GM23338 (cell line): ENCODE results near the gene DRC7. TPM values are rescaled to one million over a fixed set of nuclear protein-coding genes. Genes with fewer than 3 reads are reported as not detected.

Experiments used
- ATAC-seq: fragments of 200-7000 bp; cut with Tn5 transposase; 3 replicates; pipeline ENCODE4 v1.9.1; 2020
- DNase-seq: peaks from one replicate; pipeline ENCODE4 v3.0.0-alpha.2; 2015; ENCODE audit warnings: low spot score
- H2AFZ ChIP-seq: fragments of 200-600 bp; sonication (generic); 2 replicates; pipeline ENCODE4 v1.8.0; 2016; ENCODE audit warnings: antibody characterized with exemption, mild to moderate bottlenecking, moderate library complexity
- H3F3A ChIP-seq: fragments of 200-600 bp; sonication (generic); replicated peaks from 2 replicates; pipeline ENCODE4 v1.8.0; 2017; ENCODE audit warnings: antibody characterized with exemption, mixed run types, low read depth
- H3K27ac ChIP-seq: fragments of 200-600 bp; sonication (generic); 2 replicates; pipeline ENCODE4 v1.6.1; 2016; ENCODE audit warnings: low read depth
- H3K27me3 ChIP-seq: fragments of 200-600 bp; sonication (generic); 2 replicates; pipeline ENCODE4 v1.8.0; 2016; ENCODE audit warnings: mild to moderate bottlenecking, mixed run types, moderate library complexity; ENCODE audit not compliant: insufficient read depth
- H3K36me3 ChIP-seq: fragments of 200-600 bp; sonication (generic); 2 replicates; pipeline ENCODE4 v1.8.0; 2016; ENCODE audit warnings: mild to moderate bottlenecking; ENCODE audit not compliant: insufficient read depth
- H3K4me1 ChIP-seq: fragments of 200-600 bp; sonication (generic); 2 replicates; pipeline ENCODE4 v1.8.0; 2016; ENCODE audit warnings: mild to moderate bottlenecking, moderate library complexity; ENCODE audit not compliant: insufficient read depth
- H3K4me2 ChIP-seq: fragments of 200-600 bp; sonication (generic); 2 replicates; pipeline ENCODE4 v1.7.1; 2017; ENCODE audit warnings: mixed run types
- H3K4me3 ChIP-seq: fragments of 200-600 bp; sonication (generic); 2 replicates; pipeline ENCODE4 v1.6.1; 2016; ENCODE audit warnings: mixed run types
- H3K79me2 ChIP-seq: fragments of 200-600 bp; sonication (generic); replicated peaks from 2 replicates; pipeline ENCODE4 v1.8.0; 2017; ENCODE audit warnings: mild to moderate bottlenecking; ENCODE audit not compliant: insufficient read depth
- H3K9me2 ChIP-seq: fragments of 200-600 bp; sonication (generic); 2 replicates; pipeline ENCODE4 v1.8.0; 2017; ENCODE audit not compliant: insufficient read depth
- H4K20me1 ChIP-seq: fragments of 200-600 bp; sonication (generic); replicated peaks from 2 replicates; pipeline ENCODE4 v1.8.0; 2017; ENCODE audit warnings: mild to moderate bottlenecking; ENCODE audit not compliant: insufficient read depth
- H3K27ac Mint-ChIP-seq: 2 replicates; pipeline ENCODE4 v1.8.0; 2020; ENCODE audit warnings: inconsistent platforms, mild to moderate bottlenecking, moderate library complexity, mixed read lengths
- H3K27me3 Mint-ChIP-seq: 3 replicates; pipeline ENCODE4 v1.8.0; 2022; ENCODE audit warnings: low read depth, mild to moderate bottlenecking, moderate library complexity, mixed read lengths, inconsistent platforms; ENCODE audit not compliant: insufficient read depth, poor library complexity
- H3K36me3 Mint-ChIP-seq: 3 replicates; pipeline ENCODE4 v1.8.0; 2021; ENCODE audit warnings: low read depth, mild to moderate bottlenecking, inconsistent platforms, moderate library complexity, mixed read lengths
- H3K4me1 Mint-ChIP-seq: 3 replicates; pipeline ENCODE4 v1.8.0; 2020; ENCODE audit warnings: mild to moderate bottlenecking, inconsistent platforms, mixed read lengths
- H3K4me3 Mint-ChIP-seq: 3 replicates; pipeline ENCODE4 v1.8.0; 2021; ENCODE audit warnings: moderate library complexity, mild to moderate bottlenecking, inconsistent platforms, mixed read lengths
- H3K9me3 Mint-ChIP-seq: 3 replicates; pipeline ENCODE4 v1.8.0; 2020; ENCODE audit warnings: moderate library complexity, mild to moderate bottlenecking, inconsistent platforms, mixed read lengths
- CREB1 ChIP-seq: fragments of 250-450 bp; sonication (Bioruptor Pico); IDR thresholded peaks from 2 replicates; pipeline ENCODE4 v1.5.0; 2020; ENCODE audit warnings: low read depth, mild to moderate bottlenecking, moderate library complexity
- ETS1 ChIP-seq: IDR thresholded peaks from 2 replicates; pipeline ENCODE4 v1.6.1; 2016; ENCODE audit warnings: antibody characterized with exemption
- EZH2 ChIP-seq: fragments of 200-600 bp; sonication (generic); IDR thresholded peaks from one replicate; pipeline ENCODE4 v1.8.0; 2017; ENCODE audit warnings: antibody characterized with exemption, mild to moderate bottlenecking, low read depth; ENCODE audit not compliant: unreplicated experiment
- EZH2phosphoT487 ChIP-seq: fragments of 200-600 bp; sonication (generic); IDR thresholded peaks from one replicate; pipeline ENCODE4 v1.8.1; 2018; ENCODE audit warnings: antibody characterized with exemption; ENCODE audit not compliant: unreplicated experiment
- JUNB ChIP-seq: IDR thresholded peaks from one replicate; pipeline ENCODE4 v1.6.1; 2016; ENCODE audit warnings: antibody characterized with exemption; ENCODE audit not compliant: unreplicated experiment
- NANOG ChIP-seq: IDR thresholded peaks from 2 replicates; pipeline ENCODE4 v1.6.1; 2016; ENCODE audit warnings: antibody characterized with exemption, borderline replicate concordance
- POLR2AphosphoS5 ChIP-seq: IDR thresholded peaks from 2 replicates; pipeline ENCODE4 v1.6.1; 2016; ENCODE audit warnings: antibody characterized with exemption, low read depth
- STAT1 ChIP-seq: IDR thresholded peaks from one replicate; pipeline ENCODE4 v1.6.1; 2016; ENCODE audit warnings: antibody characterized with exemption; ENCODE audit not compliant: unreplicated experiment
- ZNF114 ChIP-seq: fragments of 250-450 bp; sonication (Bioruptor Pico); IDR thresholded peaks from 2 replicates; pipeline ENCODE4 v1.5.0; 2020; ENCODE audit warnings: mild to moderate bottlenecking, moderate library complexity
- ZNF331 ChIP-seq: fragments of 250-450 bp; sonication (Bioruptor Pico); IDR thresholded peaks from 2 replicates; pipeline ENCODE4 v1.5.0; 2020; ENCODE audit warnings: low read depth, mild to moderate bottlenecking, moderate library complexity
- ZNF462 ChIP-seq: fragments of 250-450 bp; sonication (Bioruptor Pico); IDR thresholded peaks from 2 replicates; pipeline ENCODE4 v1.5.0; 2020; ENCODE audit warnings: mild to moderate bottlenecking, moderate library complexity
- polyA plus RNA-seq: library from polyadenylated mRNA; unstranded; fragments of >200 nt; fragmentation: Nextera tagmentation; extraction: Ambion mirVana; gene quantifications from 2 replicates; pipeline ENCODE4 v1.2.1, GENCODE V29; 2016
- total RNA-seq: library from RNA; depleted of rRNA; stranded (reverse); fragments of >200 nt; shearing (Covaris generic); gene quantifications from 2 replicates; pipeline ENCODE4 v1.2.3, GENCODE V29; 2014
- TF ChIP-seq, protein P1 (sequence below), 2 experiments: fragments of 200-600 bp in 1 of 2; sonication (generic) in 1 of 2; conservative IDR thresholded peaks; 2 replicates each; pipeline versions ENCODE4 v1.5.1 to v1.6.1; 2016 to 2017; ENCODE audit warnings: antibody characterized with exemption in 2 of 2, low read depth in 2 of 2, mild to moderate bottlenecking in 2 of 2, moderate library complexity in 1 of 2

Gene DRC7
- total and polyA plus RNA-seq, 2 experiments from 2014 or later: not detected

GRCh38 chr16:57645169-57645568 lies 49.4 kb upstream of the DRC7 start:
- H3K4me1 ChIP-seq: no peaks in the 10 kb centered on the region
- H3K27me3 Mint-ChIP-seq: peaks cover 10% of the 10 kb centered on the region
- no peak overlapping the region for H3K27ac Mint-ChIP-seq
- no peaks in the 10 kb centered on the region for H3K36me3 ChIP-seq
- H3K27ac ChIP-seq: no peak overlapping the region
- ATAC-seq (no peak), DNase-seq (no peak)
- no peak overlapping the region for H3K4me3 ChIP-seq
- no peaks in the 10 kb centered on the region for H3K9me3 Mint-ChIP-seq
- no peak overlapping the region for H2AFZ ChIP-seq
- no peaks in the 10 kb centered on the region for H3K36me3 Mint-ChIP-seq
- H4K20me1 ChIP-seq: no peaks in the 10 kb centered on the region; the same call in 1 of the 2 replicates
- no peaks in the 10 kb centered on the region for H3K79me2 ChIP-seq
- no peaks in the 10 kb centered on the region for H3K27me3 ChIP-seq
- H3K4me1 Mint-ChIP-seq: no peaks in the 10 kb centered on the region
- H3K4me3 Mint-ChIP-seq: no peak overlapping the region
- H3F3A ChIP-seq: no peaks in the 10 kb centered on the region
- no peaks in the 10 kb centered on the region for H3K9me2 ChIP-seq
- H3K4me2 ChIP-seq: no peak overlapping the region
- TF ChIP-seq STAT1 (no peak), POLR2AphosphoS5 (no peak), EZH2 (no peak), ZNF331 (CRISPR knock-in tag) (no peak), CREB1 (no peak), EZH2phosphoT487 (no peak), ZNF114 (CRISPR knock-in tag) (no peak), ETS1 (no peak), JUNB (no peak), ZNF462 (no peak), NANOG (no peak)
- TF ChIP-seq, protein P1, sequence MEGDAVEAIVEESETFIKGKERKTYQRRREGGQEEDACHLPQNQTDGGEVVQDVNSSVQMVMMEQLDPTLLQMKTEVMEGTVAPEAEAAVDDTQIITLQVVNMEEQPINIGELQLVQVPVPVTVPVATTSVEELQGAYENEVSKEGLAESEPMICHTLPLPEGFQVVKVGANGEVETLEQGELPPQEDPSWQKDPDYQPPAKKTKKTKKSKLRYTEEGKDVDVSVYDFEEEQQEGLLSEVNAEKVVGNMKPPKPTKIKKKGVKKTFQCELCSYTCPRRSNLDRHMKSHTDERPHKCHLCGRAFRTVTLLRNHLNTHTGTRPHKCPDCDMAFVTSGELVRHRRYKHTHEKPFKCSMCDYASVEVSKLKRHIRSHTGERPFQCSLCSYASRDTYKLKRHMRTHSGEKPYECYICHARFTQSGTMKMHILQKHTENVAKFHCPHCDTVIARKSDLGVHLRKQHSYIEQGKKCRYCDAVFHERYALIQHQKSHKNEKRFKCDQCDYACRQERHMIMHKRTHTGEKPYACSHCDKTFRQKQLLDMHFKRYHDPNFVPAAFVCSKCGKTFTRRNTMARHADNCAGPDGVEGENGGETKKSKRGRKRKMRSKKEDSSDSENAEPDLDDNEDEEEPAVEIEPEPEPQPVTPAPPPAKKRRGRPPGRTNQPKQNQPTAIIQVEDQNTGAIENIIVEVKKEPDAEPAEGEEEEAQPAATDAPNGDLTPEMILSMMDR (conservative IDR thresholded peaks at IDR 0.05; ENCODE audit: low read depth in 2 of 2): no peak
